Measurements from ENCODE around the gene FNDC11. TPM values are rescaled to one million over a fixed set of nuclear protein-coding genes. Genes with fewer than 3 reads are reported as not detected.

Gene FNDC11
- total RNA-seq (1 to 10 TPM in 4 of 7 donors, under 1 TPM in 3; 0.33 to 2.0 (median 1.0) TPM), polyA plus RNA-seq (1 to 10 TPM in 1 of 3 donors, under 1 TPM in 2; 0.91 to 1.8 (median 0.98) TPM)
- long read RNA-seq, donor 1, partial matches to known transcripts, result 0 of 1 reads
- long read RNA-seq, donor 1, other reads (novel, unspliced or antisense), result 0 of 1 reads
- long read RNA-seq, donor 2, result 0 reads

DNA sequence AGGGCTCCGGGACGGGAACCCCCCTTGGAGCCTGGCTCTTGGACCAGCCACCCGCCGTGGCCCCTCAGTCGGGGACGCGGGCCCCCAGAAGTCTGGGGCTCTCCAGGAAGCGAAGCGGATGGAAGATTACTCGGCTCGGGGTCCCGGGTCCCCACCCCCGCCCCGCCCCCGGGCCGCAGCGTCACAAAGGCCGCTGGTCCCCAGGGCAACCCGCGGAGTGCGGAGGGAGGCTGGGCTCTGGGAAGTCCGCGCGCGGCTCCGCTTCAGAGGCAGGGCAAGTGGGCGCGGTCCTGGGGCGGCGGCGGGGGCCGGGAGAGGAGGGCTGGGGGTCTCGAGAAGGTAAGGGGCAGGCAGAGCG, at the start of gene FNDC11:
FNDC11 (plus strand) TSS at position 227 of the 358 bp plus-strand sequence. CDS start 1,505 bp downstream, outside the sequence.
- H3K4me3 ChIP-seq, result peak within 1 kb of the TSS; percentile 40 to 73 (median 50)
- intact Hi-C loops (cut with DNase I; ENCODE audit: low total_unique reads), result no loop called here
- H3K36me3 ChIP-seq, result peaks cover 0 to 32% (median 9%) of the 10 kb centered on the region in 6 donors
- 1 to 11% (median 2%) methylated on average over 8 to 34 of the region's 34 CpGs for WGBS, 5 donors
- H3K9me3 ChIP-seq, result no peaks in the 10 kb centered on the region
- TF ChIP-seq POLR2AphosphoS5 (IDR thresholded peaks at IDR 0.05) (peak in 2 of 3 donors; percentile 35 to 53), POLR2A (IDR thresholded peaks at IDR 0.05) (no peak)
- TF ChIP-seq, protein P1, sequence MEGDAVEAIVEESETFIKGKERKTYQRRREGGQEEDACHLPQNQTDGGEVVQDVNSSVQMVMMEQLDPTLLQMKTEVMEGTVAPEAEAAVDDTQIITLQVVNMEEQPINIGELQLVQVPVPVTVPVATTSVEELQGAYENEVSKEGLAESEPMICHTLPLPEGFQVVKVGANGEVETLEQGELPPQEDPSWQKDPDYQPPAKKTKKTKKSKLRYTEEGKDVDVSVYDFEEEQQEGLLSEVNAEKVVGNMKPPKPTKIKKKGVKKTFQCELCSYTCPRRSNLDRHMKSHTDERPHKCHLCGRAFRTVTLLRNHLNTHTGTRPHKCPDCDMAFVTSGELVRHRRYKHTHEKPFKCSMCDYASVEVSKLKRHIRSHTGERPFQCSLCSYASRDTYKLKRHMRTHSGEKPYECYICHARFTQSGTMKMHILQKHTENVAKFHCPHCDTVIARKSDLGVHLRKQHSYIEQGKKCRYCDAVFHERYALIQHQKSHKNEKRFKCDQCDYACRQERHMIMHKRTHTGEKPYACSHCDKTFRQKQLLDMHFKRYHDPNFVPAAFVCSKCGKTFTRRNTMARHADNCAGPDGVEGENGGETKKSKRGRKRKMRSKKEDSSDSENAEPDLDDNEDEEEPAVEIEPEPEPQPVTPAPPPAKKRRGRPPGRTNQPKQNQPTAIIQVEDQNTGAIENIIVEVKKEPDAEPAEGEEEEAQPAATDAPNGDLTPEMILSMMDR (IDR thresholded peaks at IDR 0.05 in 8 of 11, conservative IDR thresholded peaks at IDR 0.05 in 3 of 11), result no peak
- H3K4me1 ChIP-seq, result peaks cover 10 to 57% (median 33%) of the 10 kb centered on the region in 6 donors
- H3K27ac ChIP-seq, result peak within 1 kb of the TSS in 7 of 8 donors; percentile 55 to 82 (median 71)
- DNase-seq, result peak; percentile 91
- peaks cover 0 to 40% (median 5%) of the 10 kb centered on the region in 7 donors for H3K27me3 ChIP-seq (replicated peaks in 1 of 7)

GRCh38 chr20:63504642-63505041, 49.3 kb upstream of the FNDC11 start:
- no peak for TF ChIP-seq POLR2AphosphoS5 (IDR thresholded peaks at IDR 0.05)
- 88 to 95% (median 91%) methylated on average over 9 of the region's 9 CpGs for WGBS, 5 donors
- Histone ChIP-seq H3K27me3 (replicated peaks in 1 of 7) (peaks cover 0 to 87% (median 18%) of the 10 kb centered on the region in 7 donors), H3K9me3 (peaks cover 0 to 21% (median 17%) of the 10 kb centered on the region in 8 donors), H3K4me3 (no peak overlapping the region), H3K27ac (no peak overlapping the region), H3K36me3 (no peaks in the 10 kb centered on the region), H3K4me1 (peaks cover 0 to 3% (median 1%) of the 10 kb centered on the region in 6 donors)
- DNase-seq, result no peak
- intact Hi-C loops (cut with DNase I; ENCODE audit: low total_unique reads), result no loop called here

- Histone ChIP-seq H3K4me1 (no peaks in the 10 kb centered on the region), H3K4me3 (no peak overlapping the region), H3K9me3 (peaks cover 0 to 21% (median 17%) of the 10 kb centered on the region in 8 donors), H3K27ac (no peak overlapping the region), H3K27me3 (replicated peaks in 1 of 7) (peaks cover 0 to 87% (median 16%) of the 10 kb centered on the region in 7 donors), H3K36me3 (no peaks in the 10 kb centered on the region)
- DNase-seq, result no peak
- TF ChIP-seq, protein P1 (IDR thresholded peaks at IDR 0.05 in 8 of 11, conservative IDR thresholded peaks at IDR 0.05 in 3 of 11), result no peak
- WGBS, 5 donors, result 74 to 91% (median 86%) methylated on average over 8 of the region's 8 CpGs
- intact Hi-C loops (cut with DNase I; ENCODE audit: low total_unique reads), result no loop called here
Measured at GRCh38 chr20:63505281-63505680, 48.7 kb upstream of the FNDC11 start.

DNA sequence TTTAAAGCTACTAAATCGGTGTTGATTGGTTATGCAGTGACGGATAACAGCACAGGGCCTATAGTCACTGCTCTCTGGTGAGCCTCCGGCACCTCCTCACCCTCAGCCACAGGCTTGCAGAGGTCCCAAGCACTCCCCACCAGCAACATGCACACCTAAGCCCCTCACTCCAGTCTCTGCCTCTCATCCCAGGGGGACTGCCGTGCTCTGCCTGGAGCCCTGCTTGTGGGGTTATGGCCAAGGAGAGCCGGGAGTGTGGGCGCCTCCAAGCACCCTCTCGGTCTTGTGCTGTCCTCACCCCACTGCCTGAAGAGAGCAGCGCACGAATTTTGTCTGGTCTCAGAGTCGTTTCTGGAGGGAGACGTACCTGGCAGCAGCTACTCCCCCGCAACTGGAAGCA, 48.2 kb upstream of the FNDC11 start:
- intact Hi-C loops (cut with DNase I; ENCODE audit: low total_unique reads), result no loop called here
- H3K27me3 ChIP-seq (replicated peaks in 1 of 7), result peaks cover 0 to 87% (median 16%) of the 10 kb centered on the region in 7 donors
- H3K36me3 ChIP-seq, result no peaks in the 10 kb centered on the region
- TF ChIP-seq POLR2A (IDR thresholded peaks at IDR 0.05), result no peak
- no peak for TF ChIP-seq POLR2AphosphoS5 (IDR thresholded peaks at IDR 0.05)
- TF ChIP-seq, protein P1 (IDR thresholded peaks at IDR 0.05 in 8 of 11, conservative IDR thresholded peaks at IDR 0.05 in 3 of 11), result no peak
- H3K4me1 ChIP-seq, result no peaks in the 10 kb centered on the region
- peak; percentile 42 for DNase-seq
- H3K9me3 ChIP-seq, result peaks cover 0 to 21% (median 17%) of the 10 kb centered on the region in 8 donors
- H3K4me3 ChIP-seq, result no peak overlapping the region
- WGBS, 5 donors, result 69 to 92% (median 91%) methylated on average over 8 to 12 of the region's 12 CpGs
- no peak overlapping the region for H3K27ac ChIP-seq
